Embryonic facial prominence (tissue), 1 donor: ENCODE results near the gene CHST14.

ENCODE experiments used
- DNase-seq: peaks from one replicate; pipeline ENCODE4 v3.0.0-alpha.2; 2016; ENCODE audit errors: extremely low spot score

The CHST14 gene

DNA sequence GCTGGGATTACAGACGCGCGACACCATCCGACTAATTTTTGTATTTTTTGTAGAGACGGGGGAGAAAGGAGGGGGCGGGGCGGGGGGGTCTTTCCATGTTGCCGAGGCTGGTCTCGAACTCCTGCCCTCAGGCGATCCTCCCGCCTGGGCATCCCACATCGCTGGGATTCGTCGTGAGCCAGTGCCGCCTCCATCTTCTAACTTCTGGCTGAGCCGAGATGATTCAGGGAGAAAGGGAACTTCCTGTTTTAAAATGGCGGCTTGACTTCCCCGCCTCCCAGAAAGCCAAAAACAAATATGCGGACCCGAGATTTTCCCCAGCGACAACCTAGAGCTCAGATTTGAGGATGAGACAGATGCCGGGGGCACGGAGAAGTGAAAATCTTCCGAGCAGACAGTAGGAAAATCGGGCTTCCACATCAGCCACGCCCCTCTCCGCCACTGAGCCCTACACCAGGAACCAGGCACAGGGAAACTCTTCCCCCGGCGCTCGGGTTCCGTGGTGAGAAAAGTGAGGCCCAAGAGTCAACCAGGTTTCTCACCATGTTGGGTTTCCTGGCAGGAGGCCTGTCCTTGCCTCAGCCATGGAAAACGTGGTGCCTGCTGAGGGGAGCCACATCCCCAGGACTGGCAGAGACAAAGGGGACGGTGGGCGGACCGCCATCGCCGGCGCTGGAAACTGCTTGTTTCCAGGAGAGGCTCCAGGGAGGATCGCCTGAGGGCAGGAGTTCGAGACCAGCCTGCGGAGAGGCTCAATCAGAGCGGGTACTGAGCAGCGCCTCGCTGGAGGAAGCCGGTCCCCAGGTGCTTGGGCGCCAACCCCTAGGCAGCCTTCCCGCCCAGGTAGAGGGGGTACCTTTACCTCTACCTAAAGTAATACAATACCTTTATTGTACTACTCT lies 18.7 kb downstream of the CHST14 start:
- DNase-seq: no peak

DNA sequence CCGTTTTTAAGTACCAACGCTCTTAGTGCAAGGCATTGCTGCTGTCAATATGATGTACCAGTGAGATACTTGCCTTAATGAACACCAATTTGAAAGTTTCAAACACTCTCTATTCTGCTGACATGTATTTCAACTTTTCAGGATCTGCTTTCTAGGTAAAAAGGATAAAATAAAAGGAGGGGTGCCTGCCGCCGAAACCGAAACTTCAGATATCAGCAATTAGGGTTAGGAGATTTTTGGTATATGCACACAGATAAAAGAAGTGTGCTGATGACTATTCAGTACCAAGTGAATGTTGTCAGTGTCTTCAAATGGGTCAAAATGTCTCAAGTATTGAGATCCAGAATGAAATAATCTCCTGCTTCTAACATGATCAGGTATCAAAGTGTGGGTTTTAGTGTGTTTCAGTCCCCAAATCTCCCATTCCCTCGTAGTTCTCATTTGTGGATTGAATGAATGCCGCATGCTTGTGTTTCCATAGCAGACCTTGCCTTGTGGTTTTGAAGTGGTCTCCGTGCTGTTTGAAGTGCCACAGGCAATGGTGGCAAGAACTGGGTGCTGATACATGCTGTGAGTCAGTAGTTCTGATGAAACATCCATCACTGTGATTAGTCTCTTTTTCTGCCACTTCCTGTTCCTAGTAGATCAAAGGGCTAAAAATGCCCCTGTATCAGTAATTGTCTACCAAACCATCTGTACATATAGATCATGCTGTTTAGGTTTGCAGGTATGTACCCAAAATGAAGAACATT lies 22.5 kb downstream of the CHST14 start:
- no peak for DNase-seq

DNA sequence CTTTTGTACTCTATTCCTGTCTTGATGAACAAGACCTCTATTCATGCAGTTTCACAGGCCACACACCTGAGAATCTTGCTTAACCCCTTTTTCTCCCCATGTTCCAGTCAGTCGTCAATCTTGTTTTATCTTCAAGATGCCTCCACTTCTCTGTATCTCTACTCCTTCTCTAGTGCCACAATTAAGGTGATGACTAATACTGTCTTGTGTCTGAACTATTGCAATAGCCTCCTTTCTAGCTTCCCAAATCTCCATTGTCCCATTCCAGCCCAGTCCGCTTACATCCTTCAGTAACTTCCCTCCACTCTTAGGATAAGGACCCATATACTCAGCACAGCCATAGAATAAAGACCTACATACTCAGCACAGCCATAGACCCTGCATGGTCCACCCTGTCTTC lies 24.7 kb downstream of the CHST14 start:
- no peak for DNase-seq

DNA sequence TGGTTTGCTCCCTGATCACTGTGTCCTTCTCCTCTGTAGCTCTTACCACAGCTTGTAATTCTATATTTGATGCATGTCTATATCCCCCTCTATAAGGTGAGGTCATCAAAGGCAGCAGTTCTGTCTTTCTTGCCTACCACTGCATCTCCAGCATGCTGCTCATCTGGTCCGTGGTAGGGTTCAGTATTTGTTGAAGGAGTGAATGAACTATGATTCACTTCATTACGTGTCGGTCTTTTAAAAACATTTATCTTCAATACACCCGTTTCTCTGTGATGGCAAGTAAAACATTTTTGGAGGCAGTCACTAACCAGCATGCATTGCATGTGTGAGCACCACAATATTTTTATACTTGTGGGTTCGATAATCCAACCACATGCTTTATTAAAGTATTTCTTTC lies 27.6 kb downstream of the CHST14 start:
- no peak for DNase-seq

DNA sequence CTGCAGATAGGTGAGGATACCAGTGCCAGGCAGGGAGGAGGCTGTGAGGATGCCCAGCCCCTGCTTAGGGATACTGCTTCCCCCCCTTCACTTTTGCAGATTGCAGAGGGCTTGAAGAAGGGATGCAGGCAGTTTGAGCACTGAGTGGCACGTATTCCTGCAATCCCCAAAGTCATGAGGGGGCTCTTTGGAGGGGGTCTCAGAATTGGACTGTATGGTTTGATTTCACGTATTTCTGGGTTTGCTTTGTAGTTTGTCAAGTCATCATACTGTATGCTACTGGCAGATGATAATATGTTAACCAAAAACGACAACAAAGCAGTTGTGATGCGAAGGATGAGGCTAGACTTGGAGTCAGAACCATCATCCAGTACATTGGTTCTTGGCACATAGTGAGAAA lies 28.1 kb downstream of the CHST14 start:
- DNase-seq: no peak

DNA sequence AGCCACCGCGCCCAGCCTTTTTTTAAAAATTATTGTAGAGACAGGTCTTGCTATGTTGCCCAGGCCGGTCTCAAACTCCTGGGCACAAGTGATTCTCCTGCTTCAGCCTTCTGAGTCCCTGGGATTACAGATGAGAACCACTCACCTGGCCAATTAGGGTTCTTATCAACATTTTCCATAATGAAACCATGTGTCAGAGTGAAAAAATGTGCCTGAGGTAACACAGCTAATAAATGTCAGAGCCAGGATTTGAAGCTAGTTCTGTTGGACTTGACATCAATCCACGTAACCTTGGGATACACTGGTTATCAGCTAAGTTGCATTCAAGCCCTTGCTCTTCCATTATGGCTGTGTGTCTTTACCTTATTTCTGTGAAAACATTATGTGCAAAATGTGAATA lies 29.1 kb downstream of the CHST14 start:
- no peak for DNase-seq

DNA sequence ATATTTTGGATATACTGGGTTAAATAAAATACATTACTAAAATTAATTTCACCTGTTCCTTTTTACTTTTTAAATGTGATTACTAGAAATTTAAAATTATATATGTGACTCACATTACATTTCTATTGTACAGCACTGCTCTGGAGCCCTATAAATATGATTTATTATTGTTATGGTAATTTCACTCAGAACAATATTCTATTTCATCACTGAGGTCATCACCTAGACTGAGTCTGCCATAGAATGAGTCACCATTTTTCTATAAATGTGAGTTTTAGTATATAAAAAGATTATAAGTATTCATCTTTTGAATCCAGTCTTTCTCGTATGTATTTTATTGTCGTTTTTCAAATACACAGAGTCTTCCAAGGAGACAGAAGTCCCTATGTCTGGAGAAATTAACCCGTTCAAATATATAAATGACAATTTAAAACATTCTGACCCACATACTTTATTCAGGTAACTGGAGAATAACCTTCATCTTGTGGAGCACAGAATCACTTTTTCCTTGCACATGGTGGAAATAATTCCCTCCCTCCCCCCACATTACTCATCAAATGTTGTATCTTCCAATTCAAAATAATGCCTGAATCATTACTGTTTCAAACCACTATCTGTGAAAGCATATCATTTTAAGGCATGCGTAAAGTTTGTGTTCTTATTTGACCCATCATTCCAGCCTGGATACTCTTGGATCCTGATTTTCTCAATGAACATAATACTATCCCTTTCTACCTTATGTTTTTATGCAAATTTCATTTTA lies 30.0 kb downstream of the CHST14 start:
- no peak for DNase-seq

DNA sequence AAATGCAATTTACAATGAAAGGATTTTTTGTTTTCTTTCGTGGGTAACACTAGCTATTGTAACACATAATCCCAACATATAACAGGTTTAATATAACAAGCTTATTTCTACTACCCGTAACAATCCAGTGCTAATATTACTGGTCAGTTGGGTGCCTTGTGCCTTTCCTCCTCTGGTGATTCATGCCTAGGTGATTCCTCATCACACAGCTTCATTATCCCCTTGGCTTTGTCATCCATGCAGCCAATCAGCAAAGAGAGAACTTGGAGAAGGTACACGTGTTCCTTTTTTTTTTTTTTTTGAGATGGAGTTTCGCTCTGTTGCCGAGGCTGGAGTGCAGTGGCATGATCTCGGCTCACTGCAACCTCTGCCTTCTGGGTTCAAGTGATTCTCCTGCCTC lies 30.7 kb downstream of the CHST14 start:
- DNase-seq: no peak

DNA sequence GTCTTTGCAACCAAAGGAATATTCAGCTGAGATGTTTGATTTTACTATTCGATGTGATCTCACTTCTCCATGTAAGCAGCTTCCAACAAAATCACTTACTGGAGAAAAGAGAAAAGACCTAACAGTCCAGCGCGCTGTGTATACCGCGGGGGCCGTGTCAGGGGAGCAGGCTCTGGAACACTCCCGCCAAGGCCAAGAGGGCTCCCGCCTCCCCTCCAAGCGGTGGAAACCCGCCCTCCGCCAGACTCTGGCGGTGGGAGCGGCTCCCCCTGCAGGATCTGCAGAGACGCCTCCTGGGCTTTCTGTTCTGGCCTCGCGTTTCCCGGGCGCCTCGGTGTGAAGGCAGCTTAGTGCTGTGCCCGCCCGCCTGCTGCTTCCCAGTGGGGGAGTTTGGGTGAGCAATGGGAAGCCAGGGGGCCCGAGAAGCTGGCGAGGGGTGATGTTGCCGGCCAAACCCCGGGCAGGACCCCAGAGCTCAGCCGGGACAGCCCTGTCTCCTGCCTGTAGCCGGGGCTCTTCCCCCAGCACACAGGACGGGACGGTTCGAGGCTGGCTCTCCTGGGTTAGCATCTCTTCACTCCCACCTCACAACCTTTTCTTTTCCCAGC lies 36.3 kb downstream of the CHST14 start:
- no peak for DNase-seq

DNA sequence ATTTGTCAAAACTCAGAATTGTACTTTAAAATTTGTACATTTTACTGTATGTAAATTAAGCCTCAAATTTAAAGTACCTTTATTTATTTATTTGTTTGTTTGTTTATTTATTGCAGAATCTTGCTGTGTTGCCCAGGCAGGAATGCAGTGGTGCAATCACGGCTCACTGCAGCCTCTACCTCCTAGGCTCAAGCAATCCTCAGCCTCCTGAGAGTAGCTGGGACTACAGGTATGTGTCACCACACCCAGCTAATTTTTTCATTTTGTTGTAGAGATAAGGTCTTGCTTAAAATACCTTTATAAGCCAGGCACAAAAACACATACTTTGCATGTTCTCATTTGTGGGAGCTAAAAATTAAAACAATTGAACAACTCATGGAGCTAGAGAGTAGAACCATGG lies 37.4 kb downstream of the CHST14 start:
- no peak for DNase-seq

DNA sequence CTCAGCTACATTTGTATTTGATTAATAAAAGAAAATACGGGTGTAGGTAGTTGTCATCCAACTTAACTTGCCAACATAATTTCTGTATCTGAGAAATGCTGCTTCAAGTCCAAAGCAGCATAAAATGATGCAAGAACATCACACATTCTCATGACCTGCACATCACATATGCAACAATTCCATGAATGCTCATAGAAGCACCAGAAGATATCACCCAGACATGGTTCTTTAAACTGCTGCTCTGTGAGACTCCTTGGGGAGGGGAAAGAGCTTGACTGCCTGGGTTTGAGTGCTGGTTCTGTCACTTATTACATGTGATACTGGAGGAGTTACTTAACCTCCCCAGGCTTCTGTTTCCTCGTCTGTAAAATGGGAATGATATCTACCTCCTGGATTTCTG lies 39.4 kb downstream of the CHST14 start:
- DNase-seq: no peak

DNA sequence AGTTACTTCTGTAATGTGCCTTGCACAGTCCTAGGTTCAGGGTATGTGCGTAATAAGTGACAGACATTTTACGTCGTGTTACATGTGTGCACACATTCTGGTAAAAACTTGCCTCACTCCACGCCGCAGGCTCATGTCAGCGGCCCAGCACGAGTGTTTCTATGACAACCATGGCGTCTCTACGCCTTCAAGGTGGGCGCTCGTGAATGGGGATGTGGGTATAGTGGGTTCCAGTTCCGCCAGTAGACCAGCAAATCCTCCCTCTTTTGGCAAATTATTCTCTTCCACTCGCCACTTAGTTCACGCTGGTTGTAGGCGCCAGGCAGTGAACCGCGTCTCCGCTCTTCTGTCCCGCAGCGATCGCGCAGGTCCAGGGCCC lies 40.3 kb downstream of the CHST14 start:
- DNase-seq: no peak

DNA sequence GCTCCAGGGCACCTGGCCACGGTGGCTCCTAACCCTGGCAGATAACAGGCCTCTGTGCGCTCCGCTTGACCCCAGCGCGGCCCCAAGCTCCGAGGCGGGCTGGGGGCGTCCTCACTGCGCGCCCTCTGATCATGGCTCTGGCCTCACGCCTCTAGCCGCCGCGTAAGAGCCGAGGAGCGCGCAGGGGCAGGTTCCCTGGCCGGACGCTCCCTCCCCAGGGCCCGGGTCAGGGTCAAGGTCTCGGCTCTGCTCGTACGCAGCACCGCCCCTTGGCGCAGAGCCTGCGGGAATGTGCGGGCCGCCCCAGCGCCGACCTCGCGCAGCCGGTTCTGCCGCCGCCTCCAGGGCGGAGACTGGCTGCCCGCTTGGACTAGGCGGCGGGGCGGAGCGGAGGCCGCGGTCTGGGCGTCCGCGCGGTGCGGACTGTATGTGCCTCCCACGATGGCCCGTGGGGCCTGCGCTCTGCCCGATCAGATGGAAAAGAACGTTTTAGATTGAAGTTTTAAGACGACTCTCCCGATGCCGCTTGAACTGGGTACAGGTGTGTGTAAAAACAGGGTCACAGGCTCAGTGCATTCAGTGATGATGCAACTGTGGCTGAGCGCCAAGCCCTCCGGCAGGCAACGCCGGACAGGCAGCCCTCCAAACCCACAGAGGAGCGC lies 40.8 kb downstream of the CHST14 start:
- DNase-seq: no peak

DNA sequence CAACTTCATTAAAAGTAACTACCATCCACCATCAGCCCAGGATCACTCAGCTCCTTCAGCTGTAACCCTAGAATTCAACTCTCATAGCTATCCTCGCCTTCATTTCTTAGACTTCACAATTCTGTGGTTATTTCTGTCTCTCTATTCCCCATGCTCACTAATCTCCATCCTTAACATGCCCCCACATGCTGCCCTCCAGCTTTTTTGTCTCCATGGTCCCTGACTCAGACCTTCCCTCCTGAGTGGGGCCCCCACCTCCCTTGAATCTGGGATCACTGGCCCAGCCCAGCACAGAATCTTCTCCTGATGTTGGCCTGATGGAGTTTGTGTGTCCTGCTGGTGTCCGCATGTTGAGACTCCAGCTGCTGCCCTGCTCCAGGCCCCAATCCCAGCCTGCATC lies 41.7 kb downstream of the CHST14 start:
- no peak for DNase-seq

DNA sequence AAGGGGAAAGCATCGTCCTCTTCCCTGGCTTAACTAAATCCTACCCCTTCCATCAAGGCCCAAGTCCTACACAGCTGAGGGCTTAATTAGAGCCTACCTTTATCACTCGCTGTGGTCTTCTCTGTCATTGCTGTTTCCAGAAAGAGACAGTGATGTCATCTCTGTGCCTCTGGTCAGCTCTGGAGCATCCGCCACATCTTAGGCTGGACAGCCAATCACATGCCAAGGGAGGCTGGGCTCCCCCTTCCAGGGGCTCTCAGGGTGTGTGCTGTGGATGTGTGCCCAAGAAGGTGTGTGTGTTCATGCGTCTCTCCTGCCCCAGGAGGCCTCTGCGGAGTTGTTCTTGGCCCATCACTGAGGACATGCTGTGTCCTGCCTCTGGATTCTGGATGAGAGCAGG lies 42.8 kb downstream of the CHST14 start:
- DNase-seq: no peak

DNA sequence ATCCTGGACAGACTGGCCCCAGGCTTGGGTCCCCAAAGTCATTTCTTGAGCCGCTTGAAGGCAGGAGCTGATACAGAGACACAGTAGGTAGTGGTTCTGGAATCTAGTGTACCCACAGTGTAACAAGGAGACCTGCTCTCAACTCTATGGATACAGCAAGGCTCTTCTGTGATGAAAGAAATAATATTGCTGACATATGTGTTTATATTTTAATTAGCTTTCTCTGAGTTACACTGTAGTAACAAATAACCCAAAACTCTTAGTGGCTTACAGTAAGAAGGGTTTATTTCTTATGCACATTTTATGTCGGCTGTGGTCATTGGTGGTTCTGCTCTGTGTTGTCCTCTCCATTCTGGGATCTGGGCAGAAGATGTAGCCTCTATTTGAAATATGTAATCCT lies 45.5 kb downstream of the CHST14 start:
- DNase-seq: no peak
